NOMO-1 (cell line): ENCODE data around the gene OR2A12.
"Not testable (repeated sequence)": the region's sequence is repeated elsewhere in the genome, so short reads cannot be mapped to it uniquely, and the experiment has no call there.

Experiments used
- DNase-seq, 2 experiments: peaks; one replicate each; lab custom pipeline; 2025; ENCODE audit not compliant: unreplicated experiment in 2 of 2; lab: John Stamatoyannopoulos, UW

OR2A12 gene, protein sequence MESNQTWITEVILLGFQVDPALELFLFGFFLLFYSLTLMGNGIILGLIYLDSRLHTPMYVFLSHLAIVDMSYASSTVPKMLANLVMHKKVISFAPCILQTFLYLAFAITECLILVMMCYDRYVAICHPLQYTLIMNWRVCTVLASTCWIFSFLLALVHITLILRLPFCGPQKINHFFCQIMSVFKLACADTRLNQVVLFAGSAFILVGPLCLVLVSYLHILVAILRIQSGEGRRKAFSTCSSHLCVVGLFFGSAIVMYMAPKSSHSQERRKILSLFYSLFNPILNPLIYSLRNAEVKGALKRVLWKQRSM

DNA sequence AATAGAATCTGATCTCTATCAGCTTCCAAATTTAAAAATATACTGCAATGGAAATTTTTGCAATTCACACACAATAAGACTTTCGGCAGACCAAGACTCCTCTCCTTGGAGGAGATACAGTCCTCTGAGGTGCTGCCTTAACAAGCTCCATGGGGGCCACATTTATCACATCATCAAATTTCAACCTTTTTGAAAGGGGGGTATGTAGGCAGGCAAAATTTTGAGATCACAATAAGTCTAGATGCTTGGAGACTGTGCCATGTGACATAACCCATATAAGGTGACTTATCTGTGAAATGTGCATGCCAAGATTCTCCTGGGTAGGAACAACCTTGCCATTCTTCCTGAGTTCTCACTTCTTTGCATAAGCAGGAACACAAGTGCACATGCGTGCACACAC lies at the start of gene OR2A12:
Gene OR2A12, plus strand, starts transcription at position 301 of the 400 bp plus-strand sequence. CDS start 8,830 bp downstream, outside the sequence.
- DNase-seq, result no peak

DNA sequence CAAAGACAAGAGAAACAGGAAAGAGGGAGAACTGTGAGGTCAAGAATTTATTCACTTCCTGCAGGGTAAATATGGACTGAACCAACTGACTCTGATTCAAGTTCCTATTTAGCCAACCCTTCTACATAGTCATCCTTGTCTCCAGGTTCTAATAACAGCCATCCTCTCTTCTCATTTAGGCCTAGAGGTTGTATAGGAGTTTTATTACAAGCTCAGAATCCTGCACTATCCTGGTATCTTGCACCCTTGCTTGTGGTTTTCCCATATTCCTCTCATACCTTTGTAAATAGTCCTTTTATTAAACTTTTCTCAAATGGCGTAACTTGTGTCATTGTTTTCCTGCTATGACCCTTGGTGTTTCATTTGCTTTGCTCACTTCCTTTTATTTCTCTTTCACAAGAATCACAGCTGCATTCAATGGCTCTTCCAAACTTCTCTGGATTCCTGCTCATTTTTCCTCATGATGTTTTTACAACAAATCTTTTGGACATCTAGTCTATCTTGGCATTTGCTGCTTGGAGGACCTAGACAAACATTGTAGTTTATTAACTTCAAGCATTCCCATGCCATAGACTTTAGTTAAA lies 49.7 kb upstream of the OR2A12 start:
- no peak for DNase-seq

DNA sequence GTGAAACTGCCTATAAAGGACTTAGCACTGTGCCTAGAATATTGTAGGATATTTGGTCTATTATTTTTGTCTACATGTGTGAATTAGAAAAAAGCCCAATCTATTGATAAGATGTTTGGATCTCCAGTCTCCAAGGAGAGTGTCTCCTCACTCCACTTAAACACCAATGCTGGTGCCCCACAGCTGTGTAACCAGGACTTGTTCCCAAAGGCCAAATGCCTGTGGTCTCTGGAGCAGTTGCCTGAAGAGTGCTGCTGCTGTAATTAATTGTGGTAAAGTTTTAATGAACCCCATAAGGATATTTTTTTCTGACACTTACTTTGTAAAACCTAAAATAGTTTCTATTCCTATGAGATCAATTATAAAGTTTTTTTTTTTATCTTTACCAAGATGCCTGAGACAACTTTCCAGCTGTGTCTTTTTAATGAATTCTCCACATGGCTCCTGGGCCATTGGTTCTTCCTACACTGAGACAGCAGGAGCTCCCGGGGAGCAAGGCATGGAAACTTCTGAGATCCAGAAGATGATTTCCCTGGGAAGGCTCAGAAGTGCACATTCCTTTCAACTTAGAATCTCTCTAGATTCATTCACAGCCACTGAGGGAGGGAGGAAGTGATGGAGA lies 48.6 kb upstream of the OR2A12 start:
- DNase-seq, result no peak

DNA sequence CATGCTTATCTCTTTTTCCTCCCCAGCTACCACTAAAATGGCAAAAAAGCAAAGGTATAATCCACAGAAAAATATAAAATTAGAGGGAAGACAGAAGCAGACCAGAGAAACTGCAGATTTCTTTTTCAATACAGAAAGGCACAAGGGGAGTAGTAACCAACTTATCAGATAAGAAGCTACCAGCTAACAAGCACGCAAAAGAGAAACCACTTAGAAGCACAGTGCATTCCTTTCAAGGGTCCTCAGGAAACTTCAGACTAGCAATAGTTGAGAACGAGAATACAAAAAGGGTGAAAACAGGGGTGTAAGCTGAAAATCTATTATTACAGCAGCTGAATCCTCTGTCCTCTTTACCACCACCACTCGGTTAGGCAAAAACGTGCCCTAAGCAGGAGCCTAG lies 47.2 kb upstream of the OR2A12 start:
- DNase-seq, result no peak

DNA sequence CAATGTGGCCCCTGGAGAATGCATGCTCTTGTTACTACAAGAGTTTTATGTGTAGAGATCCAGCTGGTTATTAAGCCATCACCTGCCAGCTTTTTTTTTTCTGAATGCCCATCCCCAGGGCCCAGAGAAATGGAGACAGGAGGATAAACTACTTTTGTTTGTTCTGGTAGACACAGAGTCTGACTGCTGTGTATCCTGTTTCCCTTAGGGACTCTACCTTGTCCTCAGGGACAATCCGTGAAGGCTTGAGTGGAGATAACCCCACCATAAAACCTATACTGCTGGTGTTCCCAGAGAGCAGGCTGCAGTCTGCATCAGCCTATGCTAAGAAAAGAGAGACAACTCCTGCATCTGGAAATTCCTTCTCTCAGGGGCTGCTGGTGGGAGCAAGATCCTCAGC lies 37.4 kb upstream of the OR2A12 start, which contains the start of gene OR2A5:
Gene OR2A5, plus strand, starts transcription at position 301 of the 400 bp plus-strand sequence. CDS start 1,454 bp downstream, outside the sequence.
- DNase-seq, result no peak

DNA sequence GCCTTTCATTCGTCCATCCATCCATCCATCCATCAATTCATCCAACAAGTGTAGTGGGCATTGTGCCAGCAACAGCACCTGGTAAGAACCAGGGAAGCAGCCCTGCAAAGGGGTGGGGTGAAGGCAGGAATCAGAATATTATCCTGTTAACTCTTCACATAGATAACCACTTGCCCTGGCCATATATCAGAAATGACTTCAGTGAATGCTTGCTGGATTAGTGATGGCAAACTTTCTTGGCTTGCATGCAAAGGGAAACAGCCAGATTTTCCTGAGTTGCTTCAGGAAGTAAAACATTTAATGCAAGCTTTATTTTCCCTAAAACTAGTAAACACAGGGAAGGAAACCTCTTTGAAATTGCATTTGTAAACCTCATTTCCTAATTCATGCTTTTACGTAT lies 36.6 kb upstream of the OR2A12 start:
- DNase-seq, result no peak

DNA sequence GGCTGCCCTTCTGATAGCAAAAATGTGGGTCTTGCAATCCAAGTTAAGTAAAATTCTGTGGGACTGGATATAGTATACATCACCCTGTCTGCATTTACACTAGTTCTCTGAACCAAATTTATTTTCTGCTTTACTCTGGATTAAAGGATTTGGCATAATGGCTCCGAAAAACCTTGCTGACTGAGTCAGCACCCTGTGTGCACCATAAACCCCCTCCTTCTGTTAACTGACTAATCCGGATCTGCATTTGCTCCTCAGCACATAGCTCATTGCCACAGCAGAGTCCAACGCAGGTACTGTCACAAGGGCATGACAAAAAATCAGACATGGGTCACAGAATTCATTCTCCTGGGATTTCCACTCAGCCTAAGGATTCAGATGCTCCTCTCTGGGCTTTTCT lies 36.0 kb upstream of the OR2A12 start:
- no peak for DNase-seq

DNA sequence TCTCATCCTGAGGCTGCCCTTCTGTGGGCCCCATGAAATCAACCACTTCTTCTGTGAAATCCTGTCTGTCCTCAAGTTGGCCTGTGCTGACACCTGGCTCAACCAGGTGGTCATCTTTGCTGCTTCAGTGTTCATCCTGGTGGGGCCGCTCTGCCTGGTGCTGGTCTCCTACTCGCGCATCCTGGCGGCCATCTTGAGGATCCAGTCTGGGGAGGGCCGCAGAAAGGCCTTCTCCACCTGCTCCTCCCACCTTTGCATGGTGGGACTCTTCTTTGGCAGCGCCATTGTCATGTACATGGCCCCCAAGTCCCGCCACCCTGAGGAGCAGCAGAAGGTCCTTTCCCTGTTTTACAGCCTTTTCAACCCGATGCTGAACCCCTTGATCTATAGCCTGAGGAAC lies 35.2 kb upstream of the OR2A12 start:
- not testable (repeated sequence) for DNase-seq

DNA sequence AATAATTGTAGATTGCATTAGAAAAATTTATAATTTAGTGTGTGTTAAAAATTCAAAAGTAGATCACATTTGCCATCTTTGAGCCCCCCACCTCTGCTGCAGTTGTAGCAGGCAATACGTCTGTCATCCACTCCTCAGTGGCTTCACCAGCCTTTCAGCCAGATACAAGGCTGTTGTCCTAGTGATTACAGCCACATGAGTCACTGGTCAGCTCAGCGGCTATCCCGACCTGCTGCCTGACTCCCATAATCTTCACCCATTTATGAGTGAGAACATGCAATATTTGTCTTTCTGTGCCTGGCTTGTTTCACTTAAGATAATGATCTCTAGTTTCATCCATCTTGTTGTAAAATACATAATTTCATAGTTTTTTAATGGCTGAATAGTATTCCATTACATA lies 28.1 kb upstream of the OR2A12 start:
- DNase-seq, result no peak

DNA sequence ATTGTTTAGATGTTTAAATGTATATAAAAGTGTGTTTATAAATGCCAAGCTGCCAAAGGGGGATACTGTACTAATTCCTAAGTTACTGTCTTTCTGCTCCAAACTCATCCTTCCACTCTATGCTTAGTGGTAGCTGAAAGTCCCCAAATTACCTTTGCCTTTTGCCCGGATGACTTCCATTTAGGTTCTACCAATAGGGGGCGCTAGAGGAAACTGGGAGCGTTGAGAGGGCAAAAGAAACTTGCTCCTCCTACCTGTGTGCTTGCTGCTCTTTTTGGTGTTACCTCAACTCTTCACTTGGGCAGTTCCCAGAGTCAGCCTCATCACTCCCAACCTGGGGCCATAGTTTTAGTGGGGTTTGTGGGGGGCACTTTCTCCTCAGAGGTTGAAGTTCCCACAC lies 22.4 kb upstream of the OR2A12 start:
- no peak for DNase-seq

DNA sequence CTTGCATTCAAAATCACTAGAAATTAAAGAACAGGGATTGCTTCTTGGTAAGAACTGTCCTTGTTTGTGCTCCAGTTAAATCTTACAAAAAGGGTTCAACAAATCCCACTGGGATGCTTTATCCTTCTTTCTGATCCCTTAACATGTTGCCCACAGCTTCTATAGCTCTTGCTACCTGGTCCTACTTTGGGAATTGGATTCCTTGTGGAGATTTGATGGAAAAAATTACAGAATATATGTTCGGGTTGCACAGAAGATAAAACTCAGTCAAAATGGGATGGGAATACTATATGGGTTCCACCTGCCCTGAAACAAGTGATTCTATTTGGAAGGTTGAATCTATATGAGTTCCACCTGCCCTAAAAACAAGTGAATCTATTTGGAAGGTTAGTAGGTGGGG lies 16.6 kb upstream of the OR2A12 start, which contains the start of gene OR2A25:
Gene OR2A25, plus strand, starts transcription at position 301 of the 400 bp plus-strand sequence. CDS start 4,409 bp downstream, outside the sequence.
- DNase-seq, result no peak

DNA sequence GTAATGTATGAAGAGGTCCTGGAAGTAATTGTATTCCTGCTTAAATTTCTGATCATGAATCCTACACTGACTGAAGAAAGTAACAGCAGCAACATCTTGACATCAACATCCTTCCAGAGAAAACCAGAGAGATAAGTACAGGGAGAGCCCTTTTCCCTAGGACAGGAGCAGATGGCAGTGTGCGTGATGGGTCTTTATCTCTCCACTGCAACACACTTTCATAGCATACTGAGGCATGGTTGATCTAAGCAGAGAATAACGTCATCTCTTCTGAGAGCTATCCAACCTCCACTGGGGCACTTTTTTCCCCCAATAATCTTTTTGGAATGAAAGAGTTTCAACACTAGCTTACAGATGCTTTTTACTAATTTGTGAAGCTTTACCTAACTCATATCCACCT lies 16.1 kb upstream of the OR2A12 start:
- DNase-seq, result no peak

DNA sequence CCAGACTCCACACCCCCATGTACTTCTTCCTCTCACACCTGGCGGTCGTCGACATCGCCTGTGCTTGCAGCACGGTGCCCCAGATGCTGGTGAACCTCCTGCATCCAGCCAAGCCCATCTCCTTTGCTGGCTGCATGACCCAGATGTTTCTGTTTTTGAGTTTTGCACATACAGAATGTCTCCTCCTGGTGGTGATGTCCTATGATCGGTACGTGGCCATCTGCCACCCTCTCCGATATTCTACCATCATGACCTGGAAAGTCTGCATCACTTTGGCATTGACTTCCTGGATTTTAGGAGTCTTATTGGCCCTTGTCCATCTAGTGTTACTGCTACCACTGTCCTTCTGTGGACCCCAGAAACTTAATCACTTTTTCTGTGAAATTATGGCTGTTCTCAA lies 11.7 kb upstream of the OR2A12 start:
- no peak for DNase-seq

DNA sequence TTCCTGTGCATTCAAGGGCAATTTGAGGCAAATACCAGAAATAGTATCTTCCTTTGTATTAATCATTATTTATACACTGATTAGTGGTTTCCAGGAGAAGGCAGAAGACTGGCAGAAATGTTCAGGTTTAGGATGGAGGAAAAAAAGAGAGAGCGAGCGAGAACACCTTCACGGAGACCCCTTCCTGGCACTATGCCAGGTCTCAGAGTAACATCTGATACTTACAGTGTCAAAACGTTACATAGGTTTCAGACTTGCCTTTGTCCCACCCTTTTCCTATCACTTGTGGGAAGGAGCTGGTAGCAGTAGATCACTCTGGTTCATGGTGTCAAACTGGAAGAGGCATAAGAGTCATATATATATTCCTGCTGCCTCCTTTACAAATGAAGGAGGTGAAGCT lies 652 bp downstream of the OR2A12 start:
- DNase-seq, result no peak

DNA sequence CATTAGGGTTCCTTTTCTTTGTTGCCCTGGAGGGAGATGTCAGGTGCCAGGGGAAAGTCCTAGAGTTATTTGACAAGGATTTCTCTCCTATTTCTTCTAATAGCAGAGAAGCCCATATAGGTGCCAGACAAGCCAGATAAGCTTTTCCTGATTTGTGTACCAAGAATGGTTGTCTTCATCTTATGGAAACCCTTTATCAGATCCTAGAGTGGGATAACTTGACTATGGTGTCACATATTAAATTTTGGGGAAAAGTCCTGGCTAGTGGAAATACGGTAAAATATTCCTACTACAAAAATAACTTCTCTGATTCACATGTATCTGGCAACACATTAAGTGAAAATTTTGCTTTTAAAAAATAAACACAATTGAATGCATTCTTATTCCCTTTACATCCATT lies 1.2 kb downstream of the OR2A12 start:
- DNase-seq, result no peak

DNA sequence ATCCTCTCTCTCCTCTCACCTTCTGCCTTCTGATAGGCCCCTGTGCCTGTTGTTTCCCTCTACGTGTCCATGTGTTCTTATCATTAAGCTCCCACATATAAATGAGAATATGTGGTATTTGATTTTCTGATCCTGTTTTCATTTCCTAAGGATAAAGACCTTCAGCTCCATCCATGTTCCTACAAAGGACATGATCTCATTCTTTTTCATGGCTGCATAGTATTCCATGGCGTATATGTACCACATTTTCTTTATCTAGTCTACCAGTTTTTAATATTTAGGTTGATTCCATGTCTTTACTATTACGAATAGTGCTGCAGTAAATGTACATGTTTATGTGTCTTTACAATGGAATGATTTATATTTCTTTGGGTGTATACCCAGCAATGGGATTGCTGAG lies 4.6 kb downstream of the OR2A12 start:
- DNase-seq, result no peak

DNA sequence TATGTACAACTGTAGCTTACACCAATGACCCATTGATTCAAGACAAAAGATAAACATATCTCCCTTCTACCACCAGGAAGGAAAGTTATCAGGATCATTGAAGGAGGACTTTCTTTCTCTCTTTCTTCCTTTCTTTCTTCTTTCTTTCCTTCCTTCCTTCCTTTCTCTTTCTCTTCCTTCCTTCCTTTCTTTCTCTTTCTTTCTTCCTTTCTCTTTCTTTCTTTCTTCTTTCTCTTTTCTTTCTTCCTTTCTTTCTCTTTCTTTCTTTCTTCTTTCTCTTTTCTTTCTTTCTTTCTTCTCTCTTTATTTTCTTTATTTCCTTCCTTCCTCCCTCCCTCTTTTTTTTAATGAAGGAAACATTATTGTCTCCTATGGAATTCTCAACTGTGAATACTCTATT lies 12.7 kb downstream of the OR2A12 start:
- DNase-seq, result no peak

DNA sequence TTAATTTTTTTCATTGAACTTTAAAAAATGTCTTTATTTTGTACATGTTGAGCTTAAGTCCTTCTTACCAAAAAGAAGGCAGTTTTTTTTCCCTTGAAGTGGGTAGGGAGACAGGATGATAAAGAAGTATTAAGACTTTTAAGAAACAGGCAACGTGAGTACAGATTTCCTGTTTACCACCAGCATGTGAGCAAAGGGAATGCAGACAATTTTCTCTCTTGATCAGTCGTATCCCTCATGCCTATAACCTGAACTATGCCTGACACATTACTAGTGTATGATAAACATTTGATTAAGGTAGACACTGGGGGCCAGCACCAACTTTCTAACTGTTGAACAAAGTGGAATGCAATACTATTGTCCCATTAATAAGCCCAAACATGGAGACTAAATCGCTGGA lies 14.5 kb downstream of the OR2A12 start:
- DNase-seq, result no peak

DNA sequence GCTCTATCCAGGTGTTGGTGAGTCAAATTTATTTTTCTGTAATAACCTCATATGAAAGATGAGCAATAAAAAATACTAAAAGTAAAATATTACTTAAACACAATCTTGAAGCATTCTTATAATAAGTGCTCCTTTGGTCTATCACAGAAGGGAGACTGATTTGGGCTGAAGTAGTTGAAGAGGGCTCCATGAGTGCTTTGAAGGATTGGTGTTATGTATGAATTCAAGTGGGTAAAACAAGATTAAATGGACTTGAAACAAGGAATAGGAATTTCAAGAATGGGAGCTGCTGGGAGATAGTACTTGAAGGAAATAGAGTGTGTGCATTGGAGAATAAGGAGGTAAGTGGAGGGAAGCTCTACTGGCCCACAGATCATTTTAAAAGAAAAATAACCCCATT lies 16.0 kb downstream of the OR2A12 start:
- no peak for DNase-seq

DNA sequence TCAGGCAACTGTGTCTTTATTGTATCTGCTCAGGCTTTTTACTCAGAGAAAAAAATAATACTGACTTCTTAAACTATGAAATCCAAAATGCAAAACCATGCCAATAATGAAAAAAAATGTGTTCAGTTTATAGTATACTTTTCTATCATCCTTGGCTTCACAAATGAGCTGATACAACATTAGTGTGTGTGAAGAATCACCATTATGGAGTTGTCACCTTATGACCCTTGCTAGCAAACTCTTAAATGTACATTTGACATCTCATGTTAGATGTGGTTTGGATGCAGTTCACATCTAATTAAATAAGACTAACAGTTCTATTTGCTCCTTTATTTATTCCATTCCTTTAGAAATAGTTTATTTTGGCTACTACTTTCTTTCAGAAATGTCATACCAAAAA lies 19.1 kb downstream of the OR2A12 start:
- no peak for DNase-seq

DNA sequence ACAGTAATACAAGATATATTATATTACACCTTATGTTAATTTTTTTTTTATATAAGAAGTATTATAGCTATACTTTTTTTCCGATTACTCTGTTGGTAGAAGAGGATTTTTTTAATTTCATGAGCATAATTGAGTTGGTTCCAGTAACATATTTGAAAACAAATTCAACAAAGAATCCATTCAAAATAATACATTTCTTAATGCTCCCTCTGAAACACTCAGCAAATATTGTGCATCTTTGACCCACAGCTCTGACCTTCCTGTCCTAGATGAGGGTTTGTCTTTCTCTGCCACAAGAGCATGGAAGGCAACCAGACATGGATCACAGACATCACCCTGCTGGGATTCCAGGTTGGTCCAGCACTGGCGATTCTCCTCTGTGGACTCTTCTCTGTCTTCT lies 23.2 kb downstream of the OR2A12 start, which contains the start of gene OR2A2:
Gene OR2A2, plus strand, starts transcription at position 301 of the 400 bp plus-strand sequence. Its CDS starts 0 bp downstream, at position 301.
- DNase-seq, result no peak

DNA sequence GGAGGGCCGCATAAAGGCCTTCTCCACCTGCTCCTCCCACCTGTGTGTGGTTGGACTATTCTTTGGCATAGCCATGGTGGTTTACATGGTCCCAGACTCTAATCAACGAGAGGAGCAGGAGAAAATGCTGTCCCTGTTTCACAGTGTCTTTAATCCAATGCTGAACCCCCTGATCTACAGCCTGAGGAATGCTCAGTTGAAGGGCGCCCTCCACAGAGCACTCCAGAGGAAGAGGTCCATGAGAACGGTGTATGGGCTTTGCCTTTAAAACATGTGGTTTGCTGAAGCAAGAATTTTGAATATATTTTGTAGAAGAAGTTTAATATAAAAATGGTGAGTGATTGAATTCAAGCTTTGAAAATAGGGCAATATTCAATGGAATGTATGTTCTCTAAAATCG lies 24.2 kb downstream of the OR2A12 start:
- no peak for DNase-seq
